Stimulated activated CD8-positive, alpha-beta memory T cell treated with anti-CD3 and anti-CD28 coated beads, Interleukin-4, amount 100 ng/mL, for 1 hour (primary cell): Measurements from ENCODE around the gene DSG3.

ENCODE experiments used
- DNase-seq, 2 donors: peaks; one replicate each; pipeline ENCODE4 v3.0.0-alpha.2; 2020; ENCODE audit warnings: low read depth in 2 of 2, low spot score in 1 of 2

The DSG3 gene

DNA sequence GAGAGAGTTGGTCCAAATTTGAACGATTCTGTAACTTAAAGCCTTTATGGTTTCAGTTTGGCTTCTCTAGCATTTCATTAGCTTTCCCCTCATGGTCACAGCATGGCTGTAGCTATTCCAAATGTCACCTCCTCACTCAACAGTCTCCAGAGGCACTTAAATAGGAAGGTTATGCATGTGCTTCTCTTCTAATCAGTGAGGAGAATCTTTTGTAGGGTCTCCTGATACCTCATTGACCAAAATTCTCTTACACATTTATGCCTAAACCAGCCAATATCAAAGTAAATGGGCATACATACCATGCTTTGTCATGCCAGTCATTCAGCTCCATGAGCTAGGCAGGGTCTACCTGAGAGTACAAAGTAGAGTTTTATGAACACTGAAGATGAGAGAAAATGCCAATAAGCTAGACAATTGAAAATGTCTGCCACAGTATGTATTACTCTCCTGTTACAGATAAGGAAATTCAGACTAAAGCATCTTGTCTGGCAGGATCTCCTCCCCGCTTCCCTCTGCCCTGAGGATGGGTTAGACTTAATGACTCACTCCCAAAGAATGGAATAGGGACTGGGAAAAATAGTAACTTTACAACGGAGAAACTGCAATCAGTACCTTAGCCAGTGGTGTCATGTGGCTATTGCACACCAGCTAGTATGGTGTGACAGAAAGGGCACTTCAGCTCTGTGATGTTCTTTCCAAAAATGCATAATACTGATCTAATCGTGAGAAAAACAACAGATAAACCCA, 65.8 kb downstream of the DSG3 start:
- DNase-seq = no peak

- DNase-seq = no peak
Observed at GRCh38 chr18:31516437-31516836, 68.9 kb downstream of the DSG3 start.

DNA sequence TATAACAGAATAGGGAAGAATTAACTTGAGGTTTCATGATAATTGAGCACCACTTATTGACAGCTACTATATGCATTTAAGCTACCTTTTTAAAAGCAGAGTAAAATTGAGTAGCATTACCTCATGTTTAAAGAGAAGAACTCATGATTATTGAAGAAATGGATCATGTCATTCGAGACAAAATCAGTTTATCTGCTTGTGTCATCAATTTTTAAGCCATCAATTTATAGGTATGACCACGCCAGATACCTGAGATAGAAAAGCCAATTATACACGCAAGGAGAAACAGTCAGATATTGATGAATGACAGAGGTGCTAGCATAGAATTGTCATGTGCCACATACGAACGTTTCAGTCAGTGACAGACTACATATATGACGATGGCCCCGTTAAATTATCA, 78.8 kb downstream of the DSG3 start:
- no peak for DNase-seq
